Activated CD4-positive, alpha-beta memory T cell treated with anti-CD3 and anti-CD28 coated beads for 36 hours (primary cell): ENCODE data around the gene DNAI2. TPM values are rescaled to one million over a fixed set of nuclear protein-coding genes. Genes with fewer than 3 reads are reported as not detected.
"Not testable (repeated sequence)": the region's sequence is repeated elsewhere in the genome, so short reads cannot be mapped to it uniquely, and the experiment has no call there.

Experiments
- CTCF ChIA-PET: fragments of 350-600 bp; sonication (Branson Sonifier 250); formaldehyde crosslinking; loops from one replicate; lab custom pipeline; 2021; ENCODE audit warnings: antibody characterized with exemption, inconsistent platforms; lab: Charles Lee
- POLR2A ChIA-PET: fragments of 350-600 bp; sonication (Branson Sonifier 250); formaldehyde crosslinking; loops from one replicate; lab custom pipeline; 2021; ENCODE audit warnings: antibody characterized with exemption; lab: Charles Lee
- DNase-seq: peaks from one replicate; pipeline ENCODE4 v3.0.0-alpha.2; 2020
- H3K27ac Mint-ChIP-seq: one replicate; pipeline ENCODE4 v1.8.0; 2021; ENCODE audit warnings: mixed read lengths
- H3K27me3 Mint-ChIP-seq: one replicate; pipeline ENCODE4 v1.8.0; 2021; ENCODE audit warnings: mixed read lengths
- H3K36me3 Mint-ChIP-seq: one replicate; pipeline ENCODE4 v1.8.0; 2021; ENCODE audit warnings: mixed read lengths
- H3K4me1 Mint-ChIP-seq: one replicate; pipeline ENCODE4 v1.8.0; 2021; ENCODE audit warnings: low read depth, mixed read lengths
- H3K4me3 Mint-ChIP-seq: one replicate; pipeline ENCODE4 v1.8.0; 2021; ENCODE audit warnings: mild to moderate bottlenecking, mixed read lengths
- H3K9me3 Mint-ChIP-seq: one replicate; pipeline ENCODE4 v1.8.0; 2021; ENCODE audit warnings: mixed read lengths
- intact Hi-C: fragments of 100-400 bp; cut with micrococcal nuclease; formaldehyde crosslinking; loops from one replicate; pipeline ENCODE4 v1.15.1; 2023
- total RNA-seq, 2 experiments: library from RNA; stranded (reverse); gene quantifications; one replicate each; pipeline ENCODE4 v1.2.3, GENCODE V29; 2021

The DNAI2 gene
- total RNA-seq, 2 experiments from 2014 or later = 1.6 to 1.7 TPM

GRCh38 chr17:74250324-74250995 lies 23.6 kb upstream of the DNAI2 start:
- no peak overlapping the region for H3K4me3 Mint-ChIP-seq

DNA sequence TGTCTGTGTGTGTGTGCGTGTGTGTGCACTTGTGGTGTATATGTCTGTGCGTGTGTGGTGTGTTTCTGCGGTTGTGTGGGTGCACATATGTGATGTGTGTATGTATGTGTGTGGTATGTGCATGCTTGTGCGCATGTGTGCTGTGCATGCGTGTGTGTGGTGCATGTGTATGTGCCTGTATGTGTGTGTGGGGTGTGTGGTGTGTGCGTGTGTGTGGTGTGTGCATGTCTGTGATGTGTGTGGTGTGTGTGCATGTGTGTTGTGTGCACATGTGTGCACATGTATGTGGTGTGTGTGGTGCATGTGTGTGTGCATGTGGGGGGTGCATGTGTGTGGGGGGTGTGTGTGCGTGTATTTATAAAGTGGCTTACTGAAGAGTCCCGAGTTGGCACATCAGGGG lies 23.0 kb upstream of the DNAI2 start:
- H3K36me3 Mint-ChIP-seq = peaks cover 5% of the 10 kb centered on the region
- H3K9me3 Mint-ChIP-seq = no peaks in the 10 kb centered on the region
- CTCF ChIA-PET = no interaction called here
- POLR2A ChIA-PET = no interaction called here
- no peak overlapping the region for H3K4me3 Mint-ChIP-seq
- H3K27ac Mint-ChIP-seq = no peak overlapping the region
- no peak for DNase-seq
- H3K27me3 Mint-ChIP-seq = no peaks in the 10 kb centered on the region
- H3K4me1 Mint-ChIP-seq = no peaks in the 10 kb centered on the region
- intact Hi-C loops = no loop called here

More at GRCh38 chr17:74250324-74250995, 23.6 kb upstream of the DNAI2 start:
- no peaks in the 10 kb centered on the region for H3K4me1 Mint-ChIP-seq
- intact Hi-C loops = no loop called here
- H3K27me3 Mint-ChIP-seq = no peaks in the 10 kb centered on the region
- ChIA-PET POLR2A (no interaction called here), CTCF (no interaction called here)
- H3K27ac Mint-ChIP-seq = no peak overlapping the region
- no peaks in the 10 kb centered on the region for H3K9me3 Mint-ChIP-seq
- H3K36me3 Mint-ChIP-seq = peaks cover 5% of the 10 kb centered on the region
- no peak for DNase-seq

- intact Hi-C loops = no loop called here
- Mint-ChIP-seq H3K4me1 (no peaks in the 10 kb centered on the region), H3K27ac (no peak overlapping the region), H3K4me3 (no peak overlapping the region), H3K36me3 (peaks cover 5% of the 10 kb centered on the region), H3K27me3 (no peaks in the 10 kb centered on the region), H3K9me3 (no peaks in the 10 kb centered on the region)
- ChIA-PET CTCF (no interaction called here), POLR2A (no interaction called here)
- DNase-seq = no peak
Measured at GRCh38 chr17:74251569-74251968, 22.5 kb upstream of the DNAI2 start.

DNA sequence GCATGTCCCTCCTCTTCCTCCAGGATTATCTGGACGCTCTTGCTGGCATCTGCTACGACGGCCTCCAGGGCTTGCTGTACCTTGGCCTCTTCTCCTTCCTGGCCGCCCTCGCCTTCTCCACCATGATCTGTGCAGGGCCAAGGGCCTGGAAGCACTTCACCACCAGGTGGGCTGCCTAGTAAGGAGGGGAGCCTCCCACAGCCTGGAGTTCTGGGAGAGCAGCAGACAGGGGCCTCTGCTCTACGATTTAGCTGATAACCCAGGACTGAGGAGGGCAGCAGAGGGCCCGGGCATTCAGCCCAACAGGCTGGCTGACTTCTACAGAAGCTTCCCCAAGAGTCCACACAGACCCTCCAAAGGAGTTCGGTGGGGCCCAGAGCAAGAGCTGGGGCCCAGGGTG lies 21.8 kb upstream of the DNAI2 start:
- CTCF ChIA-PET = no interaction called here
- H3K27me3 Mint-ChIP-seq = no peaks in the 10 kb centered on the region
- no peak for DNase-seq
- POLR2A ChIA-PET = no interaction called here
- peaks cover 5% of the 10 kb centered on the region for H3K36me3 Mint-ChIP-seq
- no peak overlapping the region for H3K4me3 Mint-ChIP-seq
- intact Hi-C loops = no loop called here
- H3K9me3 Mint-ChIP-seq = no peaks in the 10 kb centered on the region
- no peaks in the 10 kb centered on the region for H3K4me1 Mint-ChIP-seq
- H3K27ac Mint-ChIP-seq = no peak overlapping the region

DNA sequence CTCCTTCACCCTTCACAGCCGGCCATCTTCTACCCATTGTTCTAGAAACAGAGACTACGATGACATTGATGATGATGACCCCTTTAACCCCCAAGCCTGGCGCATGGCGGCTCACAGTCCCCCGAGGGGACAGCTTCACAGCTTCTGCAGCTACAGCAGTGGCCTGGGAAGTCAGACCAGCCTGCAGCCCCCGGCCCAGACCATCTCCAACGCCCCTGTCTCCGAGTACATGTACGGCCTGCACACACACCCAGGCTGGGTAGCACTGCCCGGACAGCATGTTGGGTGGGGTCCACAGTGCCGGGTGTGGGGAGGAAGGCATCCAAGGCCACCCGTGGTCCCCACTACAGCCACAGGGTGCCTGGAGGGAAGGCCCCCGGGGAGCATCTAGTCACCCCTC lies 21.0 kb upstream of the DNAI2 start:
- peaks cover 5% of the 10 kb centered on the region for H3K36me3 Mint-ChIP-seq
- ChIA-PET CTCF (no interaction called here), POLR2A (no interaction called here)
- no peak overlapping the region for H3K4me3 Mint-ChIP-seq
- H3K4me1 Mint-ChIP-seq = no peaks in the 10 kb centered on the region
- intact Hi-C loops = no loop called here
- no peak overlapping the region for H3K27ac Mint-ChIP-seq
- DNase-seq = no peak
- no peaks in the 10 kb centered on the region for H3K27me3 Mint-ChIP-seq
- H3K9me3 Mint-ChIP-seq = no peaks in the 10 kb centered on the region

GRCh38 chr17:74257311-74257710 lies 16.7 kb upstream of the DNAI2 start:
- Mint-ChIP-seq H3K27me3 (no peaks in the 10 kb centered on the region), H3K9me3 (no peaks in the 10 kb centered on the region), H3K4me3 (no peak overlapping the region), H3K36me3 (peaks cover 5% of the 10 kb centered on the region), H3K4me1 (no peaks in the 10 kb centered on the region), H3K27ac (no peak overlapping the region)
- intact Hi-C loops = no loop called here
- ChIA-PET POLR2A (no interaction called here), CTCF (no interaction called here)
- DNase-seq = no peak

DNA sequence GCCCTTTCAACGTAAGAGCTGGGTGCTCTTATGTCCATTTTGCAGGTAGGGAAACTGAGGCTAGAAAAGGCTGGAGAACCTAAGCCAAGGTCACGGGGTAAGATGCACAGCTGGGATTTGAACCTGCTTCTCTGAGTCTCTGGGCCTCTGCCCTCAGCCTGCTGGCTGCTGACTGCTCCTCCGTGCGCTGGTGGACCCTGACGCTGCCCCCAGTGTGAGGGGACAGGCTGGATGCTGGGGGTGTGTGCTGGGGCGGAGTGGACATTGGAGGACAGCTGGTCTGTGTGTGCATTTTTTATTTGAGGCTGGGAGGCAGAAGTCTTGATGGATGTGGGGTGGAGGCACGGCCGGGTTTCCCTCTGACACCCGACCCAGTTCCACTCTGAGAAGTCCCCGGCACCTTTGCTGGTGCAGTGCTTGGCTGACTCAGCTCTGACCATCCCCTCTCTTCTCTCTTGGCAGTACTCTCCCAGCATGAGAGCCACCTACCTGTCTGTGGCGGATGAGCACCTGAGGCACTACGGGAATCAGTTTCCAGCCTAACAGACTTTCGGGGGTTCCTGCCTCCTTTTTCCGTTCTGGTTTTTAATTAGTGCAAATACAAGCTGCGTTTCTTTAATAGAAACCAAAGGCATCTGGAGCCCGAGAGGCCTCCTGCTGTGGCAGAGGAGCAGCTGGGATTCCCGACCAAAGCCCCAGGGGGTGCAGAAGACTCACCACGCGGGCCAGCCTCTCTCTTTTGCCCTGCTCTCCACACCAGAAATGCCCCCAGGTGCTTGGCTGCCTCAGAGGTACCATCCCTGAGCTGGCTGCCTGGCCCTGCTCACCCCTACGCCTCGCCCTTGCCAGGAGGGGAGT lies 14.1 kb upstream of the DNAI2 start:
- Mint-ChIP-seq H3K27me3 (no peaks in the 10 kb centered on the region), H3K36me3 (no peaks in the 10 kb centered on the region), H3K27ac (no peak overlapping the region), H3K9me3 (no peaks in the 10 kb centered on the region), H3K4me3 (no peak overlapping the region), H3K4me1 (no peaks in the 10 kb centered on the region)
- POLR2A ChIA-PET = no interaction called here
- CTCF ChIA-PET = interaction anchor here (1.0 kb wide), 1 partner anchor 36 kb away, joined by 4 read pairs; no protein-coding TSS in a partner anchor
- intact Hi-C loops = no loop called here
- no peak for DNase-seq

DNA sequence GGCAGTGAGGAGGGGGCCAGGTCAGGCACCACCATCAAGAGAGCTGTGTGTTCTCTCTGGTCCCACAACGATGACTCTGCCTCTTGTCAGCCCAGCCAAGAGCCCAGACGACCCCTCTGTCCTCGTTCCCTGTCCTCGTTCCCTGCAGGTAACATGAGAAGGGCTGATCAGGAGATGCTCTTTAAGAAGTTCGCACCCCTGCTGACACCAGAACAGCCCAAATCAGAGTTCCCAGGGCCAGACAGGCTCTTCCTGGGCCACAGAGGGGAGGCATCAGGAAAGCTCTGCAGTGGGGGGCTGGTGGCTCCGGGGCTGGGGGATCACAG lies 13.5 kb upstream of the DNAI2 start:
- Mint-ChIP-seq H3K27ac (no peak overlapping the region), H3K27me3 (no peaks in the 10 kb centered on the region), H3K4me1 (no peaks in the 10 kb centered on the region), H3K36me3 (no peaks in the 10 kb centered on the region), H3K9me3 (no peaks in the 10 kb centered on the region), H3K4me3 (no peak overlapping the region)
- CTCF ChIA-PET = no interaction called here
- no peak for DNase-seq
- intact Hi-C loops = no loop called here
- POLR2A ChIA-PET = no interaction called here

GRCh38 chr17:74262601-74263000 lies 11.4 kb upstream of the DNAI2 start:
- Mint-ChIP-seq H3K4me1 (peaks cover 2% of the 10 kb centered on the region), H3K9me3 (no peaks in the 10 kb centered on the region), H3K36me3 (no peaks in the 10 kb centered on the region), H3K4me3 (no peak overlapping the region), H3K27me3 (peaks cover 2% of the 10 kb centered on the region), H3K27ac (no peak overlapping the region)
- no peak for DNase-seq
- ChIA-PET POLR2A (no interaction called here), CTCF (interaction anchor here (0.6 to 1.1 kb wide), 3 partner anchors 33 to 99 kb away, joined by 3 to 5 read pairs (median 3); partner anchors contain the start of gene BTBD17)
- intact Hi-C loops = no loop called here

GRCh38 chr17:74267054-74267453 lies 7.0 kb upstream of the DNAI2 start:
- POLR2A ChIA-PET, H3K9me3 Mint-ChIP-seq: not testable (repeated sequence)
- CTCF ChIA-PET = interaction anchor here (1.0 kb wide), 1 partner anchor 101 kb away, joined by 3 read pairs; no protein-coding TSS in a partner anchor

DNA sequence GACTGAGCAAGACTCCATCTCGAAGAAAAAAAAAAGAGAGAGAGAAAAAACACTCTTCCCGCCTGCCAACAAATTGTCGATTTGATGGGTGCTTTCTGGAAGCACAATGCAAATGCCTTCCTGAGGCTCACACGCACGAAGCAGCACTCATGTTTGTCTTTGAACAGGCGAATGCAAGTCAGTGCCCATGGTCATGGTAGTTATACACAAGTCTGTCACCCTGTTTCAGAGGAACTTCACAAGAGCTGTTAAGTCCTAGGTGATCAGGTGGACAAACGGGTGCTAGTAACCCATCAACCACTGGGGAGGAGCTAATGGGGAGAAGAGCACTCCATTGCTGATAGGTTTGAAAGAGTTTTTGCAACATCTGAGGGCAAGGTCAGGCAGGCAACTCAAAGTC lies 6.5 kb upstream of the DNAI2 start:
- DNase-seq = no peak
- Mint-ChIP-seq H3K4me3 (no peak overlapping the region), H3K27ac (no peak overlapping the region), H3K4me1 (peaks cover 4% of the 10 kb centered on the region), H3K27me3 (peaks cover 2% of the 10 kb centered on the region), H3K36me3 (no peaks in the 10 kb centered on the region), H3K9me3 (no peaks in the 10 kb centered on the region)
- ChIA-PET POLR2A (no interaction called here), CTCF (interaction anchor here (1.5 kb wide), 1 partner anchor 34 kb away, joined by 4 read pairs; no protein-coding TSS in a partner anchor)
- intact Hi-C loops = no loop called here

More at GRCh38 chr17:74267054-74267453, 7.0 kb upstream of the DNAI2 start:
- intact Hi-C loops, DNase-seq, H3K27me3 Mint-ChIP-seq, H3K27ac Mint-ChIP-seq, H3K4me1 Mint-ChIP-seq, H3K4me3 Mint-ChIP-seq, H3K36me3 Mint-ChIP-seq: not testable (repeated sequence)

GRCh38 chr17:74267987-74268499 lies 6.0 kb upstream of the DNAI2 start:
- intact Hi-C loops = no loop called here
- Mint-ChIP-seq H3K4me1 (peaks cover 4% of the 10 kb centered on the region), H3K27ac (no peak overlapping the region), H3K36me3 (no peaks in the 10 kb centered on the region), H3K4me3 (no peak overlapping the region), H3K27me3 (peaks cover 2% of the 10 kb centered on the region), H3K9me3 (no peaks in the 10 kb centered on the region)
- ChIA-PET POLR2A (no interaction called here), CTCF (interaction anchor here (1.5 kb wide), 1 partner anchor 33 kb away, joined by 4 read pairs; no protein-coding TSS in a partner anchor)
- no peak for DNase-seq
